PFSK-1 (cell line): ENCODE measurements around the gene IFT80.

Experiments
- FOXP2 ChIP-seq: optimal IDR thresholded peaks from 2 replicates; pipeline ENCODE3; 2011; ENCODE audit warnings: borderline replicate concordance, control low read depth, inconsistent platforms; ENCODE audit not compliant: insufficient read depth; ENCODE audit errors: extremely low read length, extremely low read depth
- POLR2AphosphoS5 ChIP-seq: IDR thresholded peaks from 2 replicates; pipeline ENCODE4 v1.6.1; 2012; ENCODE audit warnings: low read depth, mild to moderate bottlenecking, control low read depth, low read length, moderate library complexity
- SIN3A ChIP-seq: IDR thresholded peaks from 2 replicates; pipeline ENCODE4 v1.6.1; 2012; ENCODE audit warnings: mild to moderate bottlenecking, low read length, moderate library complexity, borderline replicate concordance; ENCODE audit not compliant: insufficient read depth
- TAF1 ChIP-seq: IDR thresholded peaks from 2 replicates; pipeline ENCODE4 v1.6.1; 2012; ENCODE audit warnings: low read length, control low read depth, borderline replicate concordance; ENCODE audit not compliant: insufficient read depth
- TF ChIP-seq, protein P1 (sequence below), 2 experiments: IDR thresholded peaks; 2 replicates each; pipeline versions ENCODE4 v1.6.1 to v1.8.0; 2011 to 2012; ENCODE audit warnings: low read depth in 2 of 2, low read length in 2 of 2, control low read depth in 1 of 2, inconsistent platforms in 1 of 2, mild to moderate bottlenecking in 1 of 2, moderate library complexity in 1 of 2; ENCODE audit not compliant: insufficient read depth in 1 of 2

IFT80 gene

DNA sequence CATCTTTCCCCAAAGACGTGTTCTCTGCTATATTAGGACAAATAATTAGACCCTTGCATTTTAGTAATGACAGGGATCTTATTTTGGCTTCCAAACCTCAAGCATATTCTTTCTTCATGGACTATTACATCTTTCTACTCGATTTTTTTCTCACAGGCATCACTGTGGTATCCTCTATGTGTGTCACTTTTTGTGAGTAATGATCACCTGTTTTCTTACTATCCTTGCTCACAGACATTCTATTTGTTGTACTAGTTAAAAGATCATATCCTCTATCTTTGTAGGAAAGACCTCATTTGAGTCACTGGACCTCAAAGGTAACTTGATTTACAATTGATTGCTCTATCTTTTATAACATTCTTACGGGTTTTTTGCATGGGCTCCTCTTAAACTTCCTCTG lies 167.0 kb downstream of the IFT80 start:
- no peak for TF ChIP-seq TAF1

DNA sequence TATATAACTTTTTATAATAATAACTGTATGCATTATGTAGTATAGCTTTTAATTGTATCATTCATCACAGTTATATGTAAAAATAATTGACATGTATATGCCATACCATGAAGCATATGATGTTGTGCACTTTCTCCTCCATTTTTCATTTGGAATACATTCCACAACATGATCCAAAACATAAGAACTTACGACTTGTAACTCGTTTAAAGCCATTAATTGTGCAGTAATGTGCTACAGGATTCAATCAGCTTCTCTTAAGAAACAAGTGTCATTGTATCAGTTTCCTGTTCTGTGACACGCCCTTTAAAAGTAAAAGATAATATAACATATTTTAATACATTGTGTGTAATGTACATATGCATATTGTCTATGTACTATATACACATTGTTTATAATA lies 171.6 kb downstream of the IFT80 start:
- TF ChIP-seq, protein P1, sequence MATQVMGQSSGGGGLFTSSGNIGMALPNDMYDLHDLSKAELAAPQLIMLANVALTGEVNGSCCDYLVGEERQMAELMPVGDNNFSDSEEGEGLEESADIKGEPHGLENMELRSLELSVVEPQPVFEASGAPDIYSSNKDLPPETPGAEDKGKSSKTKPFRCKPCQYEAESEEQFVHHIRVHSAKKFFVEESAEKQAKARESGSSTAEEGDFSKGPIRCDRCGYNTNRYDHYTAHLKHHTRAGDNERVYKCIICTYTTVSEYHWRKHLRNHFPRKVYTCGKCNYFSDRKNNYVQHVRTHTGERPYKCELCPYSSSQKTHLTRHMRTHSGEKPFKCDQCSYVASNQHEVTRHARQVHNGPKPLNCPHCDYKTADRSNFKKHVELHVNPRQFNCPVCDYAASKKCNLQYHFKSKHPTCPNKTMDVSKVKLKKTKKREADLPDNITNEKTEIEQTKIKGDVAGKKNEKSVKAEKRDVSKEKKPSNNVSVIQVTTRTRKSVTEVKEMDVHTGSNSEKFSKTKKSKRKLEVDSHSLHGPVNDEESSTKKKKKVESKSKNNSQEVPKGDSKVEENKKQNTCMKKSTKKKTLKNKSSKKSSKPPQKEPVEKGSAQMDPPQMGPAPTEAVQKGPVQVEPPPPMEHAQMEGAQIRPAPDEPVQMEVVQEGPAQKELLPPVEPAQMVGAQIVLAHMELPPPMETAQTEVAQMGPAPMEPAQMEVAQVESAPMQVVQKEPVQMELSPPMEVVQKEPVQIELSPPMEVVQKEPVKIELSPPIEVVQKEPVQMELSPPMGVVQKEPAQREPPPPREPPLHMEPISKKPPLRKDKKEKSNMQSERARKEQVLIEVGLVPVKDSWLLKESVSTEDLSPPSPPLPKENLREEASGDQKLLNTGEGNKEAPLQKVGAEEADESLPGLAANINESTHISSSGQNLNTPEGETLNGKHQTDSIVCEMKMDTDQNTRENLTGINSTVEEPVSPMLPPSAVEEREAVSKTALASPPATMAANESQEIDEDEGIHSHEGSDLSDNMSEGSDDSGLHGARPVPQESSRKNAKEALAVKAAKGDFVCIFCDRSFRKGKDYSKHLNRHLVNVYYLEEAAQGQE (IDR thresholded peaks at IDR 0.05; ENCODE audit: insufficient read depth in 1 of 2, low read depth in 2 of 2, low read length in 2 of 2), result no peak
- TF ChIP-seq TAF1 (no peak), FOXP2 (no peak), SIN3A (no peak), POLR2AphosphoS5 (no peak)

DNA sequence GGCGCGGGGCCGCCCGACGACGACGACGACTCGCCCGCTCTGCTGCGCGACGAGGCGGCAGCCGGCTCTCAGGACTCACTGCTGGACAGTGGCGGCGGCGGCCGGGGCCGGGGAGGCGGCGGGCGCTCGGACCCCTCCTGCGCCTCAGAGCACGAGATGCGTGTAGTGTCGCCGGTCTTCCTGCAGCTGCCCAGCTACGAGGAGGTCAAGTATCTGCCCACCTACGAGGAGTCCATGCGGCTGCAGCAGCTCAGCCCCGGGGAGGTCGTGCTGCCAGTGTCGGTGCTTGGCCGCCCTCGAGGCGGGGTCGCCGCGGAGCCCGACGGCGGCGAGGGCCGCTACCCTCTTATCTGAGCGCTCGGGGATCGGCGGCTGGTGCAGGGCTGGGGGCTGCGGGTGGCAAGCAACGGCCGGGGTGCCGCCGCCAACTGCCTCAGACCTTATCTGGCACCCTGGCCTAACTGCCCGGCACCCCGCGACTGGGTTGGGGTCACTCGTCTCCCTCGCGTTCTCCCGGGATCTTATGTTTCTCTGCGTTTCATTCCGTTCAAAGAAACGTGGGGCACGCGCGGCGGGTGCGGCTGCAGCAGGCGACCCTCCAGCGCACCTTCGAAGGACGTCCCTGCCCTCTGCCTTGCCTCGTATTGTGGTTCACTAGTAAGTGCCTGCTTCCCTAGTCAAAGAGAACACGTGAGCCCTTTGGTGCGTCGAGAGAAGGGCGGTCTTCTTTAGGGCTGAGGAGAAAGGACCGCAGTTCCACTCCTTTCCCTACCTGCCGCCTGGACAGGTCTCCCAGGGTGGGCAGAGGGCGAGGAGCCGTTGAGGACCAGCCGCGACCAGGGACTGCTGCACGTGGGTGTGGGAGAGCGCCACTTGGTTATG lies 172.8 kb downstream of the IFT80 start:
- TF ChIP-seq SIN3A, result no peak
- TF ChIP-seq, protein P1 (IDR thresholded peaks at IDR 0.05; ENCODE audit: insufficient read depth in 1 of 2, low read depth in 2 of 2, low read length in 2 of 2), result peak; percentile 33 to 73; a peak in 3 of 4 replicates

DNA sequence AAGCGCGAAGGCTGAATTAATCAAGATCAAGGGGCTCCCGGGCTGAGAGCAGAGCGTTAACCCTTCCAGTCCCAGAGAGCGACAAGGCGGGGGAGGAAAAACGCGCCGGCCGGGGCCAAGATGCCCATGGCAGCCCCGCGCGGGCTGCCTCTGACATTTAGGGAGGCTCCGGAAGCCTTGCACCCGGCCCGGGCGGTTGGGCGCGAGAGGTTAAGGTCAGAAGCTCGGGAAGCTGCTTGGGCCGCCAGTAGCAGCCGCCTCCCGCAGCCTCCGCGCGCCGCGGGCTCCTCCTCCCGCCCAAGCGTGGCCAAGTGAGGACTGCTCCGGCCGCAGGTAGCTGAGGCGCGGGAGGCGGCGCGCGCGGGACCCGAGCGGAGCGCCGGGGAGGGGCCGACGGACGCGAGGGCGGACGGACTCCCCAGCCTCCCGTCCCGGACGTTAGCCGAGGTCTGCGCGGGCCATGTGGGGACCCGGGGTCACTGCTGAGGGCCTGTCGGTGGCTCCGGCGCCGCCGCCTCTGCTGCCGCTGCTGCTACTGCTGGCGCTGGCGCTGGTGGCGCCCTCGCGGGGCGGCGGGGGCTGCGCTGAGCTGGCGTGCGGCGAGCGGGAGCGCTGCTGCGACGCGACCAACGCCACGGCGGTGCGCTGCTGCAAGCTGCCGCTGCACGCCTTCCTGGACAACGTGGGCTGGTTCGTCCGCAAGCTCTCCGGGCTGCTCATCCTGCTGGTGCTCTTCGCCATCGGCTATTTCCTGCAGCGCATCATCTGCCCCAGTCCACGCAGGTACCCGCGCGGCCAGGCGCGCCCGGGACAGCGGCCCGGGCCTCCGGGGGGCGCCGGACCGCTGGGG lies 173.6 kb downstream of the IFT80 start, which contains the start of gene C3orf80:
TSS of gene C3orf80 (plus strand) at position 247 of the 850 bp plus-strand sequence. CDS start at position 461, 214 bp downstream.
- TF ChIP-seq FOXP2 (no peak), SIN3A (no peak), POLR2AphosphoS5 (no peak), TAF1 (no peak)
- TF ChIP-seq, protein P1 (IDR thresholded peaks at IDR 0.05; ENCODE audit: insufficient read depth in 1 of 2, low read depth in 2 of 2, low read length in 2 of 2), result no peak

DNA sequence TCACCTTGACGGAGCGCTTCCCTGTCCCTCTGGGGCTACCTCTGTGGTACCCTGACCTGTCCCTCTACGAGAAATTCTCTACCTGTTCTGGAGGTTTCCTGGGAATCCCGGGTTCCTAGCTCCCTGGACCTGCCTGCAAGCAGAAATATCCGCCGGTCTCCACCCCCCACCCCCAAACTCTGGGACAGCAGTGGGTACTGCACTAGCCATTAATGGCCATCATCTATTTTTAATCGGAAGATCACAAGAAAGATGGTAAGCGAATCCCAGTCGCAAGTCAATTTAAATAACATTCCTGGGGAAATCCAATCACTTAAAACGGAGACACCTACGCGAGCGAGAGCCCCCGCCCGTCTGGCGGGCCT lies 174.2 kb downstream of the IFT80 start:
- no peak for TF ChIP-seq POLR2AphosphoS5
- TF ChIP-seq TAF1, result no peak
- TF ChIP-seq, protein P1 (IDR thresholded peaks at IDR 0.05; ENCODE audit: insufficient read depth in 1 of 2, low read depth in 2 of 2, low read length in 2 of 2), result no peak
- no peak for TF ChIP-seq SIN3A
- no peak for TF ChIP-seq FOXP2
